HG03097 (cell line): ENCODE measurements around the gene EPB42.
A peak's percentile ranks its signal among the peaks of the same experiment; 100 is the strongest.
"Not testable (repeated sequence)": the region's sequence is repeated elsewhere in the genome, so short reads cannot be mapped to it uniquely, and the experiment has no call there.

Experiments used
- ATAC-seq: cut with Tn5 transposase; IDR thresholded peaks from one replicate; pipeline ENCODE4 v1.9.1; 2021; ENCODE audit not compliant: unreplicated experiment, low FRiP score

EPB42 gene

GRCh38 chr15:43242616-43243015 lies 21.8 kb upstream of the EPB42 start:
- no peak for ATAC-seq

GRCh38 chr15:43241100-43241499 lies 20.3 kb upstream of the EPB42 start:
- ATAC-seq: no peak

GRCh38 chr15:43239732-43240491 lies 19.1 kb upstream of the EPB42 start:
- peak; percentile 43 for ATAC-seq

GRCh38 chr15:43238671-43239131 lies 17.9 kb upstream of the EPB42 start:
- ATAC-seq: no peak

- ATAC-seq: no peak
Measured at GRCh38 chr15:43237842-43238470, 17.1 kb upstream of the EPB42 start.

GRCh38 chr15:43235536-43235935 lies 14.7 kb upstream of the EPB42 start:
- ATAC-seq: no peak

- ATAC-seq: no peak
Measured at GRCh38 chr15:43232289-43232874, 11.6 kb upstream of the EPB42 start.

- ATAC-seq: no peak
Measured at GRCh38 chr15:43230640-43231115, 9.9 kb upstream of the EPB42 start.

- no peak for ATAC-seq
Measured at GRCh38 chr15:43229977-43230376, 9.2 kb upstream of the EPB42 start.

GRCh38 chr15:43226436-43227305 lies 5.9 kb upstream of the EPB42 start:
- no peak for ATAC-seq

GRCh38 chr15:43225950-43226255 lies 5.1 kb upstream of the EPB42 start:
- ATAC-seq: not testable (repeated sequence)

- no peak for ATAC-seq
Measured at GRCh38 chr15:43225201-43225949, 4.6 kb upstream of the EPB42 start.

GRCh38 chr15:43221422-43221821 lies 604 bp upstream of the EPB42 start:
- no peak for ATAC-seq

GRCh38 chr15:43219929-43220928 lies 589 bp downstream of the EPB42 start:
- no peak for ATAC-seq

- no peak for ATAC-seq
Measured at GRCh38 chr15:43218908-43219706, 1.7 kb downstream of the EPB42 start.

GRCh38 chr15:43215961-43216360 lies 4.9 kb downstream of the EPB42 start:
- ATAC-seq: no peak

GRCh38 chr15:43214592-43215295 lies 6.1 kb downstream of the EPB42 start:
- no peak for ATAC-seq

GRCh38 chr15:43214169-43214568 lies 6.6 kb downstream of the EPB42 start:
- ATAC-seq: no peak
